GM12892 (cell line): ENCODE data around the gene ETV2.
"Not testable (repeated sequence)": the region's sequence is repeated elsewhere in the genome, so short reads cannot be mapped to it uniquely, and the experiment has no call there.

Source experiments
- DNase-seq: peaks from one replicate; pipeline ENCODE4 v3.0.0; 2011; ENCODE audit not compliant: insufficient read length
- FAIRE-seq: peaks from 2 replicates; lab custom pipeline; 2011; peaks lifted over from hg19 to GRCh38; lab: Jason Lieb, UNC
- POLR2A ChIP-seq: IDR thresholded peaks from 2 replicates; pipeline ENCODE4 v1.6.1; 2011; ENCODE audit warnings: low read depth, low read length, control low read depth
- POLR2AphosphoS5 ChIP-seq: IDR thresholded peaks from 2 replicates; pipeline ENCODE4 v1.6.1; 2011; ENCODE audit warnings: low read depth, low read length, control low read depth
- TAF1 ChIP-seq: IDR thresholded peaks from 2 replicates; pipeline ENCODE4 v1.6.1; 2011; ENCODE audit warnings: low read depth, mild to moderate bottlenecking, control low read depth, low read length, borderline replicate concordance

Gene ETV2

DNA sequence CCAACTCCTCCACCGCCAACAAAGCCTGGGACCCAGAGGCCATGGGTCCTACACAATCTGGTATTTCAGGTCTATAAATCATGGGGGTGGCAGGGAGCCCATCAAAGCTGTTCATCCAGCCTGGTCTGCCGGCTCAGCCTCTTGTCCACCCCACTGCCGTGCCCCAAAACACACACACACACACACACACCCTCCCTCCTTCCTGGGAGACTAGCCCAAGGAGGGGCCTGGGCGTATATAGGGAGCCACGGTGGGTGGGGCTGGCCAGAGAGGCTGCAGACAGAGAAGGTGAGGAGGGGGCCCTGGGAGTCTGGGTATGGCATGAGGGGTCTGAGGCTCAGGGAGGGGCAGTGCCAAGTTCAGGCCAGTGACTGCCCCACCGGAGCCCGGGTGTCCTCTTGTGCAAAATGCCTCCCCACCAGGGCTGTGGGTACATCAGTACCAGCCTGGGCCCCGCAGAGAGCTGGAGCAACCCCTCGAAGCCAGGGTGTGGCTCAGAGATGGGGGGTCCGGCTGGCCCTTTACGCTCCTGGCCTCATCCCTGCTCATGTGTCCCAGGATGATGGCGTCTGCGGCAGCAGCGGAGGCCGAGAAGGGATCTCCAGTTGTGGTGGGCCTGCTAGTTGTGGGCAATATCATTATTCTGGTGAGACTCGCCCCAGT is 24.8 kb downstream of the ETV2 start, which contains the start of gene UPK1A:
UPK1A (plus strand) TSS at position 267 of the 663 bp plus-strand sequence; CDS start at position 563, 296 bp downstream.
- FAIRE-seq (no peak), DNase-seq (no peak)

DNA sequence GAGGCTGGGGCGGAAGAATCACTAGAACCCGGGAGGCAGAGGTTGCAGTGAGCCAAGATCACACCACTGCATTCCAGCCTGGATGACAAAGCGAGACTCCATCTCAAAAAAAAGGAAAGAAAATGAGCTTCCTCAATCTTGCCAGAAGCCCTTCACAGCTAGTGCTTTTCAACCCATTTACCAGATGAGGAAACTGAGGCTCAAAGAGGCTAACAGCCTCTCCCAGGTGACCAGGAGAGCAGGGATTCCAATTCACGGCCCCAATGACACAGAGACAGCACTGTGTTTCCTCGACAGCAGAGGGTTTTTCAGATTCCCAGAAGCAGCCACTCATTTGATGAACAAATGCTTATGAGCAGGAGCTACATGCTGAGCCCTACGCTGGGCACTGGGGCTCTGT is 28.0 kb downstream of the ETV2 start:
- TF ChIP-seq TAF1, result no peak
- no peak for TF ChIP-seq POLR2A
- no peak for TF ChIP-seq POLR2AphosphoS5
- DNase-seq, result no peak
- no peak for FAIRE-seq

More for the DNA sequence above, 24.8 kb downstream of the ETV2 start, which contains the start of gene UPK1A:
- TF ChIP-seq TAF1 (no peak), POLR2A (no peak), POLR2AphosphoS5 (no peak)

DNA sequence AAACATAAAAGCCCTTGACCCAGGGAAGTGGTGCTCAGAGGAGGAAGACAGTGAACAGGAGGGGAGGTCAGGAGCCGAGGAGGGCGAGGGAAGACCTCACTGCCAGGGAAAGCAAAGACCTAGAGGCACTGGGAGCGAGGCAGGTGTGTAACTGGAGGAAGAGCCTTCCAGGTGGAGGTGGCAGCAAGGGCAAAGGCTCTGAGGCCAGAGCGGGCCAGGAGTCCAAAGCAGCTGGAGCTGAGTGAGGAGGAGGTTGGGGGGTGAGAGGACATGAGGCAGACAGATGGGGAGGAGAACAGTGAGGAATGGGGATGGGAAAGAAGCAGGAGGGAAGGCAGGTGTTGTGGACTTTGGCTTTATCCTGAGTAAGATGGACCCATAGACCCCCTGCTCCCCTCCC is 28.4 kb downstream of the ETV2 start:
- TF ChIP-seq TAF1, result no peak
- TF ChIP-seq POLR2A, result no peak
- TF ChIP-seq POLR2AphosphoS5, result no peak
- no peak for DNase-seq

DNA sequence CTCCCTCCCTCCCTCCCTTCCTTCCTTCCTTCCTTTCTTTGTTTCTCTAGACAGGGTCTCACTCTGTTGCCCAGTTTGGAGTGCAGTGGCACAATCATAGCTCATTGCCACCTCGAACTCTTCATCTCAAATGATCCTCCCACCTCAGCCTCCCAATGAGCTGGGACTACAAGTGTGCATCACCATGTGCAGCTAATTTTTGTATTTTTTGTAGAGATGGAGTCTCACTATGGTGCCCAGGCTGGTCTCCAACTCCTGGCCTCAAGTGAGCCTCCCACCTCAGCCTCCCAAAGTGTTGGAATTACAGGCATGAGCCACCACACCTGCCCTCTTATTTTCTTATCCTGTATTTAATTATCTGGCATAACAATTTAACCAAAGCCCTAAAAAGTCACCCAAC is 29.1 kb downstream of the ETV2 start:
- TF ChIP-seq POLR2A (no peak), TAF1 (no peak), POLR2AphosphoS5 (no peak)
- DNase-seq, result no peak
- FAIRE-seq, result no peak

More for the DNA sequence above, 28.4 kb downstream of the ETV2 start:
- no peak for FAIRE-seq

DNA sequence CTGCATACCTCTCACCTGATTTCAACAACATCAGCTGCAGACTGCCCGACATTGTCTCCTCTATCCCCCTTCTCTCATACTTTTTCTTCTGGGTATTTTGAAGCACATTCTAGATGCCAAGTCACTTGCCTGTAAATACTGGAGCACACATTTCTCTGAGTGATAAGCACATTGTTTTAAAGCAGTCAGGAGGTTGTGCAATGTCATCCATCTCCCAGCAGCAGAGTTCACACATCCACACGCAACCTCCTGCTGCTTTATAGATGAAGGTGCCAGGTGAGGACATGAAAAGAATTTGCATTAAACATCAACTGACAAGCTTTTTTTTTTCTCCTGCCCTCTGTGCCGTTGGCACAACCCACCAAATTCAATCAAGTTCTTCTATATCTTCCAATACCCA is 30.3 kb downstream of the ETV2 start:
- no peak for FAIRE-seq
- TF ChIP-seq POLR2A (no peak), TAF1 (no peak), POLR2AphosphoS5 (no peak)
- DNase-seq, result no peak

- FAIRE-seq (peak; percentile 82), DNase-seq (peak; percentile 49)
- TF ChIP-seq POLR2A (no peak), TAF1 (no peak)
These were observed 31.7 kb downstream of the ETV2 start for GRCh38 chr19:35673121-35673804.

GRCh38 chr19:35675589-35676140 is 34.1 kb downstream of the ETV2 start:
- DNase-seq (no peak), FAIRE-seq (no peak)
- no peak for TF ChIP-seq TAF1
- no peak for TF ChIP-seq POLR2AphosphoS5
- TF ChIP-seq POLR2A, result no peak

DNA sequence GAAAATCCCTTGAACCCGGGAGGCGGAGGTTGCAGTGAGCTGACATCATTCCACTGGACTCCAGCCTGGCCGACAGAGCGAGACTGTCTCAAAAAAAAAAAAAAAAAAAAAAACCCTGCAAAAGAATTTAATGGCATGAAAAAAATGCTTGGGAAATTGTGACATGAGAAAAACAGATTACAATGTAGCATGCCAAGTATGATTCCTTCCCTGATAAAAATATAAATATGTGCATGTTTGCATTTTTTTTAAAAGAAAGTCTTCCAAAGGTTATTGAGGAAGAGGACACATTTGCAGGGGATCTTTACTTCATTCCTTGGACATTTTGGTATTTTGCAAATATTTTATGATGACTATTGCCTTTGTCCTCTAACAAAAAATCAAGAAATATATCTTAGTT is 48.3 kb downstream of the ETV2 start:
- TF ChIP-seq POLR2A (no peak), POLR2AphosphoS5 (no peak), TAF1 (no peak)
- FAIRE-seq (no peak), DNase-seq (no peak)

- DNase-seq, FAIRE-seq: not testable (repeated sequence)
These were observed 49.6 kb downstream of the ETV2 start for GRCh38 chr19:35691106-35691505.

- no peak for DNase-seq
- TF ChIP-seq TAF1, result no peak
- TF ChIP-seq POLR2AphosphoS5, result no peak
- TF ChIP-seq POLR2A, result no peak
- FAIRE-seq, result no peak
These were observed 50.5 kb downstream of the ETV2 start for GRCh38 chr19:35692010-35692409.

- DNase-seq, result no peak
- TF ChIP-seq POLR2AphosphoS5 (no peak), POLR2A (no peak), TAF1 (no peak)
These were observed 51.9 kb downstream of the ETV2 start for GRCh38 chr19:35693422-35693821.

DNA sequence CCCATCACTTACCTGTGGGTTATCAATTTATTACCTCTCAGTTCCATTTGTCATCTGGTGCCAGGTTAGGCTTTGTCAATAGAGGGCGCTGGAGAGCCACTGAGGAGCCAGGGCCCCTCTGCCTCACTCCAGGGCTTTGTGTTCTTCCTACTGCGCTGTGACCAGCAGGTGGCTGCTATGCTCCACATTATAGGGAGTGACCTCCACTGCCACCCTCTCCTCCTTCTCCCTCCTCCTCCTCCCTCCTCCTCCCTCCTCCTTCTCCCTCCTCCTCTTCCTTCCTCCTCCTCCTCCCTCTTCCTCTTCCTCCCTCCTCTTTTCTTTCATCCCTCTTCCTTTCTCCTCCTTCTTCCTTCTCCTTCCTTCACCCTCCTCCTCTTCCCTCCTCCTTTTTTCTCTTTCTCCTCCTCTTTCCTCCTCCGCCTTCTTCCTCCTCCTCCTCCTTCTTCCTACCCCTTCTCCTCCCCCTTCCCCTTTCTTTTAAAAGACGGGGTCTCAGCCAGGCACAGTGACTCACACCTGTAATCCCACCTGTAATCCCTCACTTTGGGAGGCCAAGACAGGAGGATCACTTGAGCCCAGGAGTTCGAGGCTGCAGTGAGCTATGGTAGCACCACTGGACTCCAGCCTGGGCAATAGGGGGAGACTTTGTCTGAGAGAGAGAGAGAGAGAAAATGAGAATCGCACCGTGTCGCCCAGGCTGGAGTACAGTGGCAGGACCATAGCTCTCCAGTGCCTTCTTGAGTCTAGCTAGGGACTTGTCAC is 52.5 kb downstream of the ETV2 start:
- FAIRE-seq (peak; percentile 99), DNase-seq (peak; percentile 74)
- TF ChIP-seq POLR2AphosphoS5 (no peak), TAF1 (no peak), POLR2A (no peak)

More at GRCh38 chr19:35693422-35693821, 51.9 kb downstream of the ETV2 start:
- no peak for FAIRE-seq
